H1 (cell line): ENCODE measurements around the gene DAPK3. TPM values are rescaled to one million over a fixed set of nuclear protein-coding genes. Genes with fewer than 3 reads are reported as not detected.
"Not testable (repeated sequence)": the region's sequence is repeated elsewhere in the genome, so short reads cannot be mapped to it uniquely, and the experiment has no call there.

Experiments
- CTCF ChIA-PET: fragments of 300-600 bp; sonication (Branson Sonifier 250); formaldehyde crosslinking; loops from one replicate; lab custom pipeline; 2021; ENCODE audit not compliant: partially characterized antibody; lab: Charles Lee
- POLR2A ChIA-PET: fragments of 300-600 bp; sonication (Branson Sonifier 250); formaldehyde crosslinking; loops from one replicate; lab custom pipeline; 2021; ENCODE audit warnings: inconsistent platforms; ENCODE audit not compliant: partially characterized antibody; lab: Charles Lee
- DNase-seq, 2 experiments: peaks; one replicate each; pipeline versions ENCODE4 v3.0.0 to v3.0.0-alpha.2; 2010 to 2022; ENCODE audit warnings: low spot score in 2 of 2, low read depth in 1 of 2, mixed read lengths in 1 of 2
- FAIRE-seq: peaks from 2 replicates; lab custom pipeline; 2011; peaks lifted over from hg19 to GRCh38; lab: Jason Lieb, UNC
- H2AFZ ChIP-seq: 2 replicates; pipeline ENCODE4 v1.8.1; 2012; ENCODE audit warnings: low read length, inconsistent platforms
- H2AK5ac ChIP-seq: 2 replicates; pipeline ENCODE4 v1.6.1; 2013; ENCODE audit warnings: low read depth, low read length
- H2BK120ac ChIP-seq: replicated peaks from 2 replicates; pipeline ENCODE3; 2013; ENCODE audit warnings: low read depth, low read length, inconsistent platforms
- H2BK12ac ChIP-seq: 2 replicates; pipeline ENCODE4 v1.6.1; 2013; ENCODE audit warnings: low read depth, low read length
- H2BK15ac ChIP-seq: 2 replicates; pipeline ENCODE4 v1.6.1; 2013; ENCODE audit warnings: low read length
- H2BK20ac ChIP-seq: 2 replicates; pipeline ENCODE4 v1.6.1; 2013; ENCODE audit warnings: low read length
- H2BK5ac ChIP-seq: 2 replicates; pipeline ENCODE4 v1.6.1; 2013; ENCODE audit warnings: low read depth, low read length
- H3K14ac ChIP-seq: 2 replicates; pipeline ENCODE4 v1.6.1; 2013; ENCODE audit warnings: inconsistent platforms; ENCODE audit not compliant: insufficient read length
- H3K18ac ChIP-seq: 2 replicates; pipeline ENCODE4 v1.6.1; 2013; ENCODE audit warnings: low read length; ENCODE audit errors: extremely low read depth
- H3K23ac ChIP-seq: 2 replicates; pipeline ENCODE4 v1.6.1; 2013; ENCODE audit warnings: inconsistent platforms; ENCODE audit not compliant: insufficient read length
- H3K23me2 ChIP-seq: 2 replicates; pipeline ENCODE4 v1.6.1; 2013; ENCODE audit warnings: low read depth, low read length
- H3K27ac ChIP-seq: 2 replicates; pipeline ENCODE4 v1.6.1; 2011; ENCODE audit warnings: low read depth, low read length, inconsistent platforms
- H3K27me3 ChIP-seq, 4 experiments: replicated peaks in 1 of 4; 1 replicate in 1 of 4; 2 replicates in 3 of 4; pipeline versions ENCODE4 v1.6.1 to v1.8.1; 2011 to 2013; ENCODE audit warnings: low read length in 3 of 4, mild to moderate bottlenecking in 3 of 4, inconsistent platforms in 2 of 4, mixed read lengths in 2 of 4, moderate library complexity in 1 of 4; ENCODE audit not compliant: control insufficient read depth in 3 of 4, insufficient read depth in 3 of 4; ENCODE audit errors: extremely low read depth in 1 of 4
- H3K36me3 ChIP-seq, 4 experiments: 2 replicates each; pipeline versions ENCODE4 v1.6.1 to v1.8.1; 2011 to 2013; ENCODE audit warnings: mild to moderate bottlenecking in 4 of 4, low read length in 3 of 4, moderate library complexity in 2 of 4, control low read depth in 1 of 4, inconsistent platforms in 1 of 4; ENCODE audit not compliant: insufficient read depth in 4 of 4, control insufficient read depth in 2 of 4
- H3K4ac ChIP-seq: replicated peaks from 2 replicates; pipeline ENCODE3; 2013; ENCODE audit warnings: low read length, low read depth, mixed read lengths, inconsistent platforms; ENCODE audit not compliant: insufficient read length
- H3K4me1 ChIP-seq, 4 experiments: replicated peaks in 1 of 4; 1 replicate in 1 of 4; 2 replicates in 3 of 4; pipeline versions ENCODE4 v1.6.1 to v1.8.1; 2011 to 2013; ENCODE audit warnings: low read length in 3 of 4, inconsistent platforms in 2 of 4, mixed read lengths in 1 of 4; ENCODE audit not compliant: insufficient read depth in 4 of 4, control insufficient read depth in 3 of 4
- H3K4me2 ChIP-seq, 2 experiments: 2 replicates each; pipeline versions ENCODE4 v1.6.1 to v1.8.1; 2011 to 2013; ENCODE audit warnings: low read depth in 2 of 2, low read length in 2 of 2, control low read depth in 1 of 2, inconsistent platforms in 1 of 2, mild to moderate bottlenecking in 1 of 2; ENCODE audit not compliant: insufficient read depth in 1 of 2
- H3K4me3 ChIP-seq, 4 experiments: fragments of 200-600, 300-600 bp in 1 of 4; sonication (generic), shearing (Covaris generic), sonication (Bioruptor Twin) in 1 of 4; 2 replicates each; pipeline versions ENCODE4 v1.5.1 to v1.8.1; 2011 to 2016; ENCODE audit warnings: low read length in 4 of 4, low read depth in 3 of 4, control low read depth in 2 of 4, inconsistent platforms in 2 of 4, mild to moderate bottlenecking in 2 of 4, mixed read lengths in 1 of 4, moderate library complexity in 1 of 4; ENCODE audit not compliant: insufficient read depth in 2 of 4; ENCODE audit errors: extremely low read depth in 1 of 4
- H3K56ac ChIP-seq: replicated peaks from 2 replicates; pipeline ENCODE3; 2013; ENCODE audit warnings: low read depth, mild to moderate bottlenecking, mixed read lengths, low read length, inconsistent platforms; ENCODE audit not compliant: insufficient read length
- H3K79me1 ChIP-seq: 2 replicates; pipeline ENCODE4 v1.6.1; 2013; ENCODE audit warnings: low read depth, low read length, control low read depth
- H3K79me2 ChIP-seq, 2 experiments: 2 replicates each; pipeline versions ENCODE4 v1.6.1 to v1.8.1; 2012 to 2013; ENCODE audit warnings: low read length in 2 of 2, mild to moderate bottlenecking in 2 of 2, inconsistent platforms in 1 of 2; ENCODE audit not compliant: insufficient read depth in 2 of 2, control insufficient read depth in 1 of 2
- H3K9ac ChIP-seq, 4 experiments: replicated peaks in 1 of 4; 1 replicate in 1 of 4; 2 replicates in 3 of 4; pipeline versions ENCODE4 v1.6.1 to v1.8.1; 2011 to 2013; ENCODE audit warnings: low read depth in 3 of 4, low read length in 3 of 4, control low read depth in 2 of 4, mild to moderate bottlenecking in 2 of 4, moderate library complexity in 2 of 4, inconsistent platforms in 1 of 4; ENCODE audit errors: extremely low read depth in 1 of 4
- H3K9me3 ChIP-seq, 2 experiments: 2 replicates each; pipeline versions ENCODE4 v1.6.1 to v1.8.1; 2012 to 2013; ENCODE audit warnings: mild to moderate bottlenecking in 2 of 2, moderate library complexity in 2 of 2, control low read depth in 1 of 2, inconsistent platforms in 1 of 2, low read depth in 1 of 2, low read length in 1 of 2, mixed read lengths in 1 of 2; ENCODE audit not compliant: insufficient read depth in 2 of 2
- H4K20me1 ChIP-seq, 2 experiments: replicated peaks in 1 of 2; 2 replicates each; pipeline versions ENCODE3 to v1.8.1; 2011 to 2013; ENCODE audit warnings: inconsistent platforms in 2 of 2, low read length in 2 of 2, mild to moderate bottlenecking in 1 of 2; ENCODE audit not compliant: insufficient read depth in 2 of 2, control insufficient read depth in 1 of 2
- H4K5ac ChIP-seq: 2 replicates; pipeline ENCODE4 v1.6.1; 2013; ENCODE audit warnings: low read length, low read depth, mixed read lengths, inconsistent platforms; ENCODE audit not compliant: insufficient read length
- H4K8ac ChIP-seq: 2 replicates; pipeline ENCODE4 v1.8.0; 2013; ENCODE audit warnings: mild to moderate bottlenecking, moderate library complexity, low read length, inconsistent platforms; ENCODE audit not compliant: insufficient read depth; ENCODE audit errors: extremely low read depth
- H4K91ac ChIP-seq: replicated peaks from 2 replicates; pipeline ENCODE3; 2013; ENCODE audit warnings: low read length, mixed read lengths, inconsistent platforms; ENCODE audit not compliant: insufficient read length
- CHD2 ChIP-seq: IDR thresholded peaks from 2 replicates; pipeline ENCODE4 v1.6.1; 2012; ENCODE audit warnings: low read length, improper control_type of control experiment
- HDAC2 ChIP-seq, 2 experiments: fragments of 300-600 bp in 1 of 2; sonication (generic) in 1 of 2; IDR thresholded peaks; 2 replicates each; pipeline ENCODE4 v1.6.1; 2011 to 2012; ENCODE audit warnings: low read depth in 2 of 2, low read length in 2 of 2, mild to moderate bottlenecking in 2 of 2, moderate library complexity in 2 of 2, borderline replicate concordance in 1 of 2, inconsistent platforms in 1 of 2
- TEAD4 ChIP-seq: IDR thresholded peaks from 2 replicates; pipeline ENCODE4 v1.6.1; 2012; ENCODE audit warnings: low read depth, low read length, inconsistent platforms, mixed read lengths
- WGBS, 2 experiments: shearing (Covaris generic) in 1 of 2; methylation state at CpG; one replicate each; pipeline versions ENCODE4 v1.1.6 to v1.1.7; 2013 to 2015; ENCODE audit warnings: low lambda C conversion rate in 2 of 2, mixed read lengths in 2 of 2, inconsistent platforms in 1 of 2, low coverage in 1 of 2, missing lambda C conversion rate in 1 of 2; ENCODE audit not compliant: insufficient replicate concordance in 2 of 2, insufficient coverage in 1 of 2, insufficient read length in 1 of 2; ENCODE audit errors: extremely low coverage in 1 of 2, missing lambda C conversion rate in 1 of 2; 5-methylcytosine and 5-hydroxymethylcytosine counted together
- polyA plus RNA-seq, 7 experiments: library from polyadenylated mRNA; depleted of rRNA in 3 of 7; stranded (reverse) in 5 of 7; unstranded in 2 of 7; fragments of >200 nt in 5 of 7; fragments of 200-250 nt in 2 of 7; gene quantifications; 1 replicate in 5 of 7; 2 replicates in 1 of 7; 4 replicates in 1 of 7; pipeline versions ENCODE4 v1.2.1 to v1.2.3, GENCODE V29; 2011 to 2013; ENCODE audit warnings: missing spikeins in 2 of 7, mixed read lengths in 2 of 7
- total RNA-seq: library from RNA; stranded (reverse); fragmentation: NEBNext Ultra II Directional; extraction: Animal tissue kit (Norgen Biotek cat#: 25700); gene quantifications from 2 replicates; pipeline ENCODE4 v1.2.1, GENCODE V29; 2021

The DAPK3 gene
- total and polyA plus RNA-seq, 2 of the 8 experiments (the other 6 are each of a cell fraction or from before 2014, with no cell fraction given) = 53.2 to 78.1 TPM

DNA sequence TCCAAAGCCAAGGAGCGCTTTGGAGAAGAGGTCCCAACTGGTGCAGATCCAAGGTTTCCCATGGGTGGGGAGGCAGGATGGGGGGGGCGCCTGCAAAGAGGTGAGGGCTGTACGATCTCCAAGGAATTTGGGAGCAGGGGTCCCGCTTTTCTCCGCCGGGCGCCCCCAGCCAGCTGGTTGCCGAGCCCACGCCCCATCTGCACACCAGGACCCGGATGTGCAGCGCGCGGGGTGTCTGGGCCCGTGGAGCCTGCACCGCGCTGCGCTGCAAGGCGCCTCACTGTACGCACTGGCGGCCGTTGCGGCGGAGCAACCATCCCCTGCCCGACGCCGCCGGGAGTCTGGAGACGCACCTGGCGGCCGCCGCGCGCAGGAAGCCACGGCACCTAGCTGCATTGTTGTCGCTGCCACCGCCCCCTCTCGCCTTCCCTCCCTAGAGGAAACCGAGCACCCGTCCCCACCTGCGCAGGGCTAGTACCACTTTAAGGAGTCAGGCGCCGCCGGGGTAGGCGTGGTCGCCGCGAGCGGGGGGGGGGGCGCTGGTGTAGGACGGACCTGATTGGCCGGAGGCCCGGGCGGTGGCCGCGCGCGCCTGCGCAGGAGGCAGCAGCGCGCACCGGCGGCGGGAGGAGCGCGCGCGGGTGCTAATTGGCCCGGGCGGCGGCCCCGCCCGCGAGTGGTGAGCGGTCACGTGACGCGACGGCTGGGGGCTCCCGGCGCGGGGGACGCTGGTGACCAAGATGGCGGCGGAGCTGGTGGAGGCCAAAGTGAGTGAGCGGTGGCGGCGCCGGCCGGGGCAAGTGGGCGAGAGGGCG is 36.3 kb upstream of the DAPK3 start, which contains the start of gene PIAS4 (continued):
- TF ChIP-seq TEAD4 (no peak), HDAC2 (IDR thresholded peaks at IDR 0.05; ENCODE audit: borderline replicate concordance in 1 of 2, low read depth in 2 of 2, low read length in 2 of 2) (peak in 1 of 2 experiments; percentile 79; a peak in 1 of 4 replicates), CHD2 (no peak; the same call in 1 of the 2 replicates)

DNA sequence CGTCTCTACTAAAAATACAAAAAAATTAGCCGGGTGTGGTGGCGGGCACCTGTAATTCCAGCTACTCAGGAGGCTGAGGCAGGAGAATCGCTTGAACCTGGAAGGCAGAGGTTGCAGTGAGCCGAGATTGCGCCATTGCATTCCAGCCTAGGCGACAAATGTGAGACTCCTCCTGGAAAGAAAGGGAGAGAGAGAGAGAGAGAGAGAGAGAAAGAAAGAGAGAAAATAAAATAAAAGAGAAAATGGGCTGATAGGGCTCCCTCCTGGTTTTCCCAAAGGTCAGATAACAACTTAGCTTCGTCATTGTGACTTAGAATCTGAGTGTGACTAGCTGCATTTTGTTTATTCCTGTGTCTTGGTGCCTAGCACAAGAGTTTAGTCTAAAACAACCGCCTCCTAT is 34.5 kb upstream of the DAPK3 start:
- not testable (repeated sequence) for H2BK12ac ChIP-seq, H3K36me3 ChIP-seq, H4K20me1 ChIP-seq, H3K79me1 ChIP-seq, H4K8ac ChIP-seq, H3K27ac ChIP-seq, H3K4me3 ChIP-seq, H3K9ac ChIP-seq, H3K27me3 ChIP-seq, DNase-seq, H3K23ac ChIP-seq, H2BK20ac ChIP-seq, H3K56ac ChIP-seq, H4K5ac ChIP-seq, H3K4me2 ChIP-seq, H3K14ac ChIP-seq, H2AFZ ChIP-seq, H4K91ac ChIP-seq, H2BK15ac ChIP-seq, H2BK120ac ChIP-seq, H3K18ac ChIP-seq, H2BK5ac ChIP-seq, FAIRE-seq, H3K23me2 ChIP-seq, H3K9me3 ChIP-seq, H2AK5ac ChIP-seq, H3K4ac ChIP-seq
- CTCF ChIA-PET = interaction anchor here (0.9 to 3.4 kb wide), 4 partner anchors 17 to 347 kb away, joined by 3 to 21 read pairs (median 4); partner anchors contain the start of gene EEF2
- Histone ChIP-seq H3K79me2 (peaks cover 13 to 26% of the 10 kb centered on the region in 2 experiments), H3K4me1 (peaks cover 2 to 12% (median 5%) of the 10 kb centered on the region in 4 experiments)
- 95% methylated on average over 6 of the region's 9 CpGs; no CpG with 5 or more reads in 1 of the 2 experiments for WGBS, 2 experiments
- POLR2A ChIA-PET = interaction anchor here (0.7 to 7.2 kb wide), 3 partner anchors 23 to 79 kb away, joined by 3 to 125 read pairs (median 3); partner anchors contain the start of gene EEF2
